HepG2 (cell line): ENCODE data around the gene COL9A3. TPM values are rescaled to one million over a fixed set of nuclear protein-coding genes. Genes with fewer than 3 reads are reported as not detected.
A peak's percentile ranks its signal among the peaks of the same experiment; 100 is the strongest.

Experiments
- AGO1 ChIP-seq: fragments of 200-400 bp; formaldehyde crosslinking; IDR thresholded peaks from 2 replicates; pipeline ENCODE4 v1.6.1; 2017; ENCODE audit warnings: mild to moderate bottlenecking, low read depth, low read length, moderate library complexity; ENCODE audit not compliant: poor library complexity, severe bottlenecking
- ARNTL ChIP-seq: sonication (generic); formaldehyde crosslinking; IDR thresholded peaks from 2 replicates; pipeline ENCODE4 v1.4.0; 2020; ENCODE audit warnings: mild to moderate bottlenecking, missing genetic modification reagents
- BRCA1 ChIP-seq: sonication (generic); formaldehyde crosslinking; IDR thresholded peaks from 2 replicates; pipeline ENCODE4 v1.4.0; 2020; ENCODE audit warnings: missing genetic modification reagents
- EZH2 ChIP-seq: conservative IDR thresholded peaks from 2 replicates; pipeline ENCODE4 v1.6.1; 2012; ENCODE audit warnings: mild to moderate bottlenecking, low read depth, low read length, moderate library complexity
- HDAC2 ChIP-seq: sonication (generic); formaldehyde crosslinking; IDR thresholded peaks from 2 replicates; pipeline ENCODE4 v1.4.0; 2020; ENCODE audit warnings: missing genetic modification reagents
- HOXA3 ChIP-seq: sonication (generic); formaldehyde crosslinking; IDR thresholded peaks from 2 replicates; pipeline ENCODE4 v1.5.0; 2020; ENCODE audit warnings: missing genetic modification reagents
- PHF20 ChIP-seq: sonication (generic); formaldehyde crosslinking; IDR thresholded peaks from 2 replicates; pipeline ENCODE4 v1.5.0; 2020; ENCODE audit warnings: mild to moderate bottlenecking, missing genetic modification reagents
- PRPF4 ChIP-seq: fragments of 200-400 bp; formaldehyde crosslinking; IDR thresholded peaks from 2 replicates; pipeline ENCODE4 v1.6.1; 2016; ENCODE audit warnings: low read length, low read depth; ENCODE audit not compliant: poor library complexity, severe bottlenecking
- SALL1 ChIP-seq: sonication (generic); formaldehyde crosslinking; IDR thresholded peaks from 2 replicates; pipeline ENCODE4 v1.8.0; 2022; ENCODE audit warnings: mild to moderate bottlenecking, missing genetic modification reagents
- SRY ChIP-seq: sonication (generic); formaldehyde crosslinking; IDR thresholded peaks from 2 replicates; pipeline ENCODE4 v1.8.0; 2022; ENCODE audit warnings: mild to moderate bottlenecking, missing genetic modification reagents
- SYNCRIP ChIP-seq: fragments of 200-400 bp; formaldehyde crosslinking; IDR thresholded peaks from 2 replicates; pipeline ENCODE4 v1.6.1; 2018; ENCODE audit warnings: mild to moderate bottlenecking, low read depth, low read length; ENCODE audit not compliant: insufficient read depth
- ZBTB3 ChIP-seq: sonication (generic); formaldehyde crosslinking; IDR thresholded peaks from 2 replicates; pipeline ENCODE4 v1.4.0; 2020; ENCODE audit warnings: low read depth, mild to moderate bottlenecking, moderate library complexity, missing genetic modification reagents, borderline replicate concordance
- ZBTB38 ChIP-seq: sonication (generic); formaldehyde crosslinking; IDR thresholded peaks from 2 replicates; pipeline ENCODE4 v1.5.1; 2020; ENCODE audit warnings: mild to moderate bottlenecking, missing genetic modification reagents
- ZNF292 ChIP-seq: sonication (generic); formaldehyde crosslinking; IDR thresholded peaks from 2 replicates; pipeline ENCODE4 v1.8.1; 2022; ENCODE audit warnings: mild to moderate bottlenecking, low read depth, missing genetic modification reagents, borderline replicate concordance
- ZNF335 ChIP-seq: sonication (generic); formaldehyde crosslinking; IDR thresholded peaks from 2 replicates; pipeline ENCODE4 v1.4.0; 2020; ENCODE audit warnings: missing genetic modification reagents
- polyA plus RNA-seq, 8 experiments: library from polyadenylated mRNA; depleted of rRNA in 3 of 8; stranded (reverse) in 7 of 8; unstranded in 1 of 8; fragments of >200 nt; fragmentation: Illumina TruSeq in 4 of 8; extraction: Trizol in 4 of 8; gene quantifications; 2 replicates each; pipeline versions ENCODE4 v1.2.1 to v1.2.3, GENCODE V29; 2011 to 2016; ENCODE audit warnings: low read depth in 4 of 8, missing spikeins in 1 of 8, mixed read lengths in 1 of 8; ENCODE audit not compliant: insufficient read depth in 1 of 8
- total RNA-seq, 5 experiments: library from RNA; depleted of rRNA; stranded (reverse); fragments of >200 nt; fragmentation: Illumina TruSeq; extraction: Trizol; gene quantifications; 2 replicates each; pipeline ENCODE4 v1.2.3, GENCODE V29; 2016; ENCODE audit warnings: low read depth in 1 of 5
- TF ChIP-seq, protein P1 (sequence below): sonication (generic); formaldehyde crosslinking; IDR thresholded peaks from 2 replicates; pipeline ENCODE4 v1.5.1; 2020; ENCODE audit warnings: mild to moderate bottlenecking, missing genetic modification reagents, moderate library complexity
- TF ChIP-seq, protein P2 (sequence below): sonication (generic); formaldehyde crosslinking; IDR thresholded peaks from 2 replicates; pipeline ENCODE4 v1.5.1; 2020; ENCODE audit warnings: mild to moderate bottlenecking, missing genetic modification reagents
- TF ChIP-seq, protein P3 (sequence below): IDR thresholded peaks from 2 replicates; pipeline ENCODE4 v1.6.1; 2016
- TF ChIP-seq, protein P4 (sequence below): sonication (generic); formaldehyde crosslinking; IDR thresholded peaks from 2 replicates; pipeline ENCODE4 v1.4.0; 2020; ENCODE audit warnings: missing genetic modification reagents, borderline replicate concordance

Gene COL9A3
- total and polyA plus RNA-seq, 2 of the 13 experiments (the other 11 are each of a cell fraction or from before 2014, with no cell fraction given), result 155 to 204 TPM

DNA sequence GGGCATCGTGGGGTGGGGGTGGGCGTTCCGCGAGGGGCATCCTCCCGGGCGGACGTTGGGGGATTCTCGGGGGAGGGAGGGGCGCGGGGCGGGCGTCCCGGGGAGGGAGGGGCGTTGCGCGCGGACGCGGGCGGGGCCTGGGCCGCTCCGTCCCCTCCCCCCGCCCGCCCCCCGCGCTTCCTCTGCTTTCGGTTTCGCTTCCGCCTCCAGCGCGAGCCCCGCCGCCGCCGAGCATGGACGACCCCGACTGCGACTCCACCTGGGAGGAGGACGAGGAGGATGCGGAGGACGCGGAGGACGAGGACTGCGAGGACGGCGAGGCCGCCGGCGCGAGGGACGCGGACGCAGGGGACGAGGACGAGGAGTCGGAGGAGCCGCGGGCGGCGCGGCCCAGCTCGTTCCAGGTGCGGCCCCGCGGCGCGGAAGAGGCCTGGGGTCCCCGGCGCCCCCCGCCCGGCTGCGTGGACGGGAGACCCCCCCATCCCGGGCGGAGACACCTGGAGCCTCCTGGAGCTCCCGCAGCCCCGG is 12.2 kb upstream of the COL9A3 start, which contains the start of gene OGFR (continued):
- TF ChIP-seq, protein P1, sequence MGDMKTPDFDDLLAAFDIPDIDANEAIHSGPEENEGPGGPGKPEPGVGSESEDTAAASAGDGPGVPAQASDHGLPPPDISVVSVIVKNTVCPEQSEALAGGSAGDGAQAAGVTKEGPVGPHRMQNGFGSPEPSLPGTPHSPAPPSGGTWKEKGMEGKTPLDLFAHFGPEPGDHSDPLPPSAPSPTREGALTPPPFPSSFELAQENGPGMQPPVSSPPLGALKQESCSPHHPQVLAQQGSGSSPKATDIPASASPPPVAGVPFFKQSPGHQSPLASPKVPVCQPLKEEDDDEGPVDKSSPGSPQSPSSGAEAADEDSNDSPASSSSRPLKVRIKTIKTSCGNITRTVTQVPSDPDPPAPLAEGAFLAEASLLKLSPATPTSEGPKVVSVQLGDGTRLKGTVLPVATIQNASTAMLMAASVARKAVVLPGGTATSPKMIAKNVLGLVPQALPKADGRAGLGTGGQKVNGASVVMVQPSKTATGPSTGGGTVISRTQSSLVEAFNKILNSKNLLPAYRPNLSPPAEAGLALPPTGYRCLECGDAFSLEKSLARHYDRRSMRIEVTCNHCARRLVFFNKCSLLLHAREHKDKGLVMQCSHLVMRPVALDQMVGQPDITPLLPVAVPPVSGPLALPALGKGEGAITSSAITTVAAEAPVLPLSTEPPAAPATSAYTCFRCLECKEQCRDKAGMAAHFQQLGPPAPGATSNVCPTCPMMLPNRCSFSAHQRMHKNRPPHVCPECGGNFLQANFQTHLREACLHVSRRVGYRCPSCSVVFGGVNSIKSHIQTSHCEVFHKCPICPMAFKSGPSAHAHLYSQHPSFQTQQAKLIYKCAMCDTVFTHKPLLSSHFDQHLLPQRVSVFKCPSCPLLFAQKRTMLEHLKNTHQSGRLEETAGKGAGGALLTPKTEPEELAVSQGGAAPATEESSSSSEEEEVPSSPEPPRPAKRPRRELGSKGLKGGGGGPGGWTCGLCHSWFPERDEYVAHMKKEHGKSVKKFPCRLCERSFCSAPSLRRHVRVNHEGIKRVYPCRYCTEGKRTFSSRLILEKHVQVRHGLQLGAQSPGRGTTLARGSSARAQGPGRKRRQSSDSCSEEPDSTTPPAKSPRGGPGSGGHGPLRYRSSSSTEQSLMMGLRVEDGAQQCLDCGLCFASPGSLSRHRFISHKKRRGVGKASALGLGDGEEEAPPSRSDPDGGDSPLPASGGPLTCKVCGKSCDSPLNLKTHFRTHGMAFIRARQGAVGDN (CRISPR knock-in tag), result no peak; the same call in 1 of the 2 replicates
- TF ChIP-seq, protein P2, sequence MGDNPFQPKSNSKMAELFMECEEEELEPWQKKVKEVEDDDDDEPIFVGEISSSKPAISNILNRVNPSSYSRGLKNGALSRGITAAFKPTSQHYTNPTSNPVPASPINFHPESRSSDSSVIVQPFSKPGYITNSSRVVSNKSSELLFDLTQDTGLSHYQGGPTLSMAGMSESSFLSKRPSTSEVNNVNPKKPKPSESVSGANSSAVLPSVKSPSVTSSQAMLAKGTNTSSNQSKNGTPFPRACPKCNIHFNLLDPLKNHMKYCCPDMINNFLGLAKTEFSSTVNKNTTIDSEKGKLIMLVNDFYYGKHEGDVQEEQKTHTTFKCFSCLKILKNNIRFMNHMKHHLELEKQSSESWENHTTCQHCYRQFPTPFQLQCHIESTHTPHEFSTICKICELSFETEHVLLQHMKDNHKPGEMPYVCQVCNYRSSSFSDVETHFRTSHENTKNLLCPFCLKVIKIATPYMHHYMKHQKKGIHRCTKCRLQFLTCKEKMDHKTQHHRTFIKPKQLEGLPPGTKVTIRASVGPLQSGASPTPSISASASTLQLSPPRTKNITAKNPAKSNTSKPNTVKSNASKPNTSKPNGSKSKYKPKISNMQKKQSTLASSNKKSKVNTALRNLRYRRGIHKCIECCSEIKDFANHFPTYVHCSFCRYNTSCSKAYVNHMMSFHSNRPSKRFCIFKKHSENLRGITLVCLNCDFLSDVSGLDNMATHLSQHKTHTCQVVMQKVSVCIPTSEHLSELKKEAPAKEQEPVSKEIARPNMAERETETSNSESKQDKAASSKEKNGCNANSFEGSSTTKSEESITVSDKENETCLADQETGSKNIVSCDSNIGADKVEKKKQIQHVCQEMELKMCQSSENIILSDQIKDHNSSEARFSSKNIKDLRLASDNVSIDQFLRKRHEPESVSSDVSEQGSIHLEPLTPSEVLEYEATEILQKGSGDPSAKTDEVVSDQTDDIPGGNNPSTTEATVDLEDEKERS (CRISPR knock-in tag), result no peak
- TF ChIP-seq, protein P3, sequence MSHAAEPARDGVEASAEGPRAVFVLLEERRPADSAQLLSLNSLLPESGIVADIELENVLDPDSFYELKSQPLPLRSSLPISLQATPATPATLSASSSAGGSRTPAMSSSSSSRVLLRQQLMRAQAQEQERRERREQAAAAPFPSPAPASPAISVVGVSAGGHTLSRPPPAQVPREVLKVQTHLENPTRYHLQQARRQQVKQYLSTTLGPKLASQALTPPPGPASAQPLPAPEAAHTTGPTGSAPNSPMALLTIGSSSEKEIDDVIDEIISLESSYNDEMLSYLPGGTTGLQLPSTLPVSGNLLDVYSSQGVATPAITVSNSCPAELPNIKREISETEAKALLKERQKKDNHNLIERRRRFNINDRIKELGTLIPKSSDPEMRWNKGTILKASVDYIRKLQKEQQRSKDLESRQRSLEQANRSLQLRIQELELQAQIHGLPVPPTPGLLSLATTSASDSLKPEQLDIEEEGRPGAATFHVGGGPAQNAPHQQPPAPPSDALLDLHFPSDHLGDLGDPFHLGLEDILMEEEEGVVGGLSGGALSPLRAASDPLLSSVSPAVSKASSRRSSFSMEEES, result no peak
- peak; percentile 73; the same call in 1 of the 2 replicates for TF ChIP-seq SALL1 (CRISPR knock-in tag)
- no peak for TF ChIP-seq ZNF335 (CRISPR knock-in tag)
- no peak for TF ChIP-seq EZH2
- TF ChIP-seq, protein P4, sequence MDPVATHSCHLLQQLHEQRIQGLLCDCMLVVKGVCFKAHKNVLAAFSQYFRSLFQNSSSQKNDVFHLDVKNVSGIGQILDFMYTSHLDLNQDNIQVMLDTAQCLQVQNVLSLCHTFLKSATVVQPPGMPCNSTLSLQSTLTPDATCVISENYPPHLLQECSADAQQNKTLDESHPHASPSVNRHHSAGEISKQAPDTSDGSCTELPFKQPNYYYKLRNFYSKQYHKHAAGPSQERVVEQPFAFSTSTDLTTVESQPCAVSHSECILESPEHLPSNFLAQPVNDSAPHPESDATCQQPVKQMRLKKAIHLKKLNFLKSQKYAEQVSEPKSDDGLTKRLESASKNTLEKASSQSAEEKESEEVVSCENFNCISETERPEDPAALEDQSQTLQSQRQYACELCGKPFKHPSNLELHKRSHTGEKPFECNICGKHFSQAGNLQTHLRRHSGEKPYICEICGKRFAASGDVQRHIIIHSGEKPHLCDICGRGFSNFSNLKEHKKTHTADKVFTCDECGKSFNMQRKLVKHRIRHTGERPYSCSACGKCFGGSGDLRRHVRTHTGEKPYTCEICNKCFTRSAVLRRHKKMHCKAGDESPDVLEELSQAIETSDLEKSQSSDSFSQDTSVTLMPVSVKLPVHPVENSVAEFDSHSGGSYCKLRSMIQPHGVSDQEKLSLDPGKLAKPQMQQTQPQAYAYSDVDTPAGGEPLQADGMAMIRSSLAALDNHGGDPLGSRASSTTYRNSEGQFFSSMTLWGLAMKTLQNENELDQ (CRISPR knock-in tag), result no peak
- peak; percentile 85; the same call in 1 of the 2 replicates for TF ChIP-seq SRY (CRISPR knock-in tag)
- peak; percentile 45; the same call in 1 of the 2 replicates for TF ChIP-seq HOXA3 (CRISPR knock-in tag)
- TF ChIP-seq PRPF4, result no peak
- no peak for TF ChIP-seq SYNCRIP
- no peak for TF ChIP-seq AGO1
- no peak for TF ChIP-seq BRCA1 (CRISPR knock-in tag)
- peak; percentile 51; the same call in 1 of the 2 replicates for TF ChIP-seq PHF20 (CRISPR knock-in tag)
- TF ChIP-seq ZBTB38 (CRISPR knock-in tag), result peak; percentile 81
- TF ChIP-seq HDAC2 (CRISPR knock-in tag), result no peak
- TF ChIP-seq ZBTB3 (CRISPR knock-in tag), result 0 out of 2 replicates have a peak, but pooled peaks have one; percentile 54
- TF ChIP-seq ARNTL (CRISPR knock-in tag), result 0 out of 2 replicates have a peak, but pooled peaks have one; percentile 41
- no peak for TF ChIP-seq ZNF292
